HG02870 (cell line): ENCODE results near the gene HOXB2.

Experiments
- ATAC-seq: cut with Tn5 transposase; IDR thresholded peaks from one replicate; pipeline ENCODE4 v1.9.1; 2021; ENCODE audit warnings: mild to moderate bottlenecking, moderate library complexity; ENCODE audit not compliant: unreplicated experiment

HOXB2 gene

DNA sequence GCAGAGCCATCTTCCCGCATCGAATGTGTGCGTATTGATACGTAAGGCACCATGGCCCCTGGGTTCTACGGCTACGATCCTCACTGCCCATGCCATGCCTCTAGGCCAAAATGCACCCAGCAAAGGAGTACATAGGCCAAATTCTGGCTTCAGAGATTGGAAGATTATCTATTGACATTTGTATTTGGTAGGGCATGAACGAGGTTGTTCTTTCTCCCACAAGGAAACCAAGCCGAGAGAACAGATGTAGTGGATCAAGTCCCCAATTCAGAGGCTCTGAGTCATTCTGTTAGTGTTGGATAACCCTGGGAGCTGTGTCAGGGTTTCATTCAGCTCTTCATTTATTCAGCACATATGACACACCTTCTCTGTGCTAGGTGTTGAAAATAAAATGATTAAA, 50.6 kb downstream of the HOXB2 start:
- ATAC-seq: no peak
